Loucy (cell line): Measurements from ENCODE around the gene SMG6.

Experiments
- H2AFZ ChIP-seq: fragments of 200-600 bp; sonication (generic); 2 replicates; pipeline ENCODE4 v1.6.0; 2016; ENCODE audit warnings: antibody characterized with exemption, mild to moderate bottlenecking, low read length, moderate library complexity
- H3F3A ChIP-seq: fragments of 200-600 bp; 2 replicates; pipeline ENCODE4 v1.6.0; 2016; ENCODE audit warnings: antibody characterized with exemption, low read depth, mild to moderate bottlenecking
- H3K27me3 ChIP-seq: fragments of 200-600 bp; sonication (generic); 2 replicates; pipeline ENCODE4 v1.6.1; 2014; ENCODE audit warnings: low read length, mild to moderate bottlenecking; ENCODE audit not compliant: insufficient read depth, poor library complexity, severe bottlenecking
- H3K36me3 ChIP-seq: fragments of 200-600 bp; sonication (generic); 2 replicates; pipeline ENCODE4 v1.6.1; 2016; ENCODE audit warnings: low read length; ENCODE audit not compliant: insufficient read depth
- H3K4me1 ChIP-seq: fragments of 200-600 bp; sonication (generic); 2 replicates; pipeline ENCODE4 v1.5.1; 2014; ENCODE audit warnings: low read length, mild to moderate bottlenecking; ENCODE audit not compliant: insufficient read depth, poor library complexity, severe bottlenecking
- H3K4me2 ChIP-seq: fragments of 200-600 bp; sonication (generic); 2 replicates; pipeline ENCODE4 v1.6.0; 2014; ENCODE audit warnings: antibody characterized with exemption, low read length, low read depth, mild to moderate bottlenecking; ENCODE audit not compliant: poor library complexity, severe bottlenecking
- H3K4me3 ChIP-seq: fragments of 200-600 bp; sonication (generic); 2 replicates; pipeline ENCODE4 v1.5.1; 2014; ENCODE audit warnings: low read length, mild to moderate bottlenecking, mixed read lengths; ENCODE audit not compliant: poor library complexity, severe bottlenecking
- H3K79me2 ChIP-seq: fragments of 200-600 bp; sonication (generic); 2 replicates; pipeline ENCODE4 v1.6.1; 2014; ENCODE audit warnings: low read length; ENCODE audit not compliant: insufficient read depth
- H3K9ac ChIP-seq: fragments of 200-600 bp; sonication (generic); 2 replicates; pipeline ENCODE4 v1.6.0; 2014; ENCODE audit warnings: mild to moderate bottlenecking, low read depth, low read length, moderate library complexity; ENCODE audit not compliant: poor library complexity, severe bottlenecking
- H3K9me2 ChIP-seq: fragments of 200-600 bp; sonication (generic); replicated peaks from 2 replicates; pipeline ENCODE4 v1.6.1; 2016; ENCODE audit warnings: low read depth, low read length, mixed read lengths
- H3K9me3 ChIP-seq: fragments of 200-600 bp; sonication (generic); 2 replicates; pipeline ENCODE4 v1.6.1; 2014; ENCODE audit warnings: mild to moderate bottlenecking, antibody characterized with exemption, low read length, low read depth; ENCODE audit not compliant: insufficient read depth
- H4K20me1 ChIP-seq: fragments of 200-600 bp; sonication (generic); 2 replicates; pipeline ENCODE4 v1.6.0; 2014; ENCODE audit warnings: antibody characterized with exemption, low read length, mild to moderate bottlenecking; ENCODE audit not compliant: insufficient read depth, poor library complexity, severe bottlenecking
- CTCF ChIP-seq: fragments of 200-600 bp; sonication (generic); conservative IDR thresholded peaks from 2 replicates; pipeline ENCODE4 v1.5.1; 2014; ENCODE audit warnings: mild to moderate bottlenecking, antibody characterized with exemption, low read length
- EZH2phosphoT487 ChIP-seq: fragments of 200-600 bp; IDR thresholded peaks from 2 replicates; pipeline ENCODE4 v1.6.1; 2018; ENCODE audit warnings: antibody characterized with exemption, mild to moderate bottlenecking, moderate library complexity, borderline replicate concordance

The SMG6 gene

GRCh38 chr17:2025622-2026309 lies 277.8 kb downstream of the SMG6 start:
- peak overlapping the region; percentile 82 for H3K4me2 ChIP-seq
- H3F3A ChIP-seq = no peaks in the 10 kb centered on the region
- H3K9me2 ChIP-seq = no peaks in the 10 kb centered on the region
- H3K4me3 ChIP-seq = peak overlapping the region; percentile 71
- no peaks in the 10 kb centered on the region; the same call in 1 of the 2 replicates for H3K79me2 ChIP-seq
- no peaks in the 10 kb centered on the region for H3K36me3 ChIP-seq
- H2AFZ ChIP-seq = peak overlapping the region; percentile 75
- no peaks in the 10 kb centered on the region for H3K9me3 ChIP-seq
- H3K9ac ChIP-seq = peak overlapping the region; percentile 42
- H3K4me1 ChIP-seq = peaks cover 28% of the 10 kb centered on the region
- no peaks in the 10 kb centered on the region for H4K20me1 ChIP-seq
- H3K27me3 ChIP-seq = peaks cover 18% of the 10 kb centered on the region
- peak; percentile 59 for TF ChIP-seq CTCF
- no peak for TF ChIP-seq EZH2phosphoT487

GRCh38 chr17:2025220-2025621 lies 278.4 kb downstream of the SMG6 start, which contains the start of gene RTN4RL1:
TSS of gene RTN4RL1 (minus strand) at chr17:2025334. CDS start at chr17:2024865, 469 bp downstream.
- Histone ChIP-seq H3K4me2 (peak within 1 kb of the TSS; percentile 82), H3K36me3 (no peaks in the 10 kb centered on the region), H4K20me1 (no peaks in the 10 kb centered on the region), H3K9me3 (no peaks in the 10 kb centered on the region), H3K79me2 (no peaks in the 10 kb centered on the region; the same call in 1 of the 2 replicates), H3K4me3 (peak within 1 kb of the TSS; percentile 71), H3K27me3 (peaks cover 18% of the 10 kb centered on the region), H3F3A (no peaks in the 10 kb centered on the region), H2AFZ (peak within 1 kb of the TSS; percentile 75), H3K9ac (peak within 1 kb of the TSS; percentile 42), H3K9me2 (no peaks in the 10 kb centered on the region), H3K4me1 (peaks cover 32% of the 10 kb centered on the region)
- no peak for TF ChIP-seq EZH2phosphoT487
- no peak for TF ChIP-seq CTCF

GRCh38 chr17:2024572-2025219 lies 278.9 kb downstream of the SMG6 start:
- H3K9ac ChIP-seq = peak overlapping the region; percentile 42
- H3K9me3 ChIP-seq = no peaks in the 10 kb centered on the region
- H3K27me3 ChIP-seq = peaks cover 18% of the 10 kb centered on the region
- H3K4me1 ChIP-seq = peaks cover 35% of the 10 kb centered on the region
- H3K9me2 ChIP-seq = no peaks in the 10 kb centered on the region
- H3K4me2 ChIP-seq = peak overlapping the region; percentile 82
- no peak for TF ChIP-seq CTCF
- no peak for TF ChIP-seq EZH2phosphoT487
- H3K36me3 ChIP-seq = no peaks in the 10 kb centered on the region
- H3K4me3 ChIP-seq = peak overlapping the region; percentile 71
- H3K79me2 ChIP-seq = no peaks in the 10 kb centered on the region; the same call in 1 of the 2 replicates
- H4K20me1 ChIP-seq = no peaks in the 10 kb centered on the region
- no peaks in the 10 kb centered on the region for H3F3A ChIP-seq
- H2AFZ ChIP-seq = peak overlapping the region; percentile 75
